GM23338 (cell line): ENCODE results near the gene CRY1.

Experiments
- CREB1 ChIP-seq: fragments of 250-450 bp; sonication (Bioruptor Pico); IDR thresholded peaks from 2 replicates; pipeline ENCODE4 v1.5.0; 2020; ENCODE audit warnings: low read depth, mild to moderate bottlenecking, moderate library complexity
- JUNB ChIP-seq: IDR thresholded peaks from one replicate; pipeline ENCODE4 v1.6.1; 2016; ENCODE audit warnings: antibody characterized with exemption; ENCODE audit not compliant: unreplicated experiment

DNA sequence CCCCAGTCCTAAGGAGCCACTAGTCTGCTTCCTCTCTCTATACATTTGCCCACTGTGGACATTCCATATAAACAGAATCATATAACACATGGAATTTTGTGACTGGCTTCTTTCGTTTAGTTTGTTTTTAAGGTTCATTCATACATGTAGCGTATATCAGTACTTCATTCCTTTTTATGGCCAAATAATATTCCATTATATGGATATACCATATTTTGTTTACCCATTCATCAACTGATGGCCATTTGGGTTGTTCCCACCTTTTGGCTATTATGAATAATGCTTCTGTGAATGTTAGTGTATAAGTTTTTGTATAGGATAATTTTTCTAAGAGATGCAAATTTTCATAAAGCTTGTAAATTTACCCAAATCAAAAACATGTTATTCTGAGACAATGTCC, 4.4 kb downstream of the CRY1 start:
- TF ChIP-seq JUNB (no peak), CREB1 (no peak)
